Vein endothelial cell (primary cell): ENCODE measurements around the gene SPRED2. TPM values are rescaled to one million over a fixed set of nuclear protein-coding genes. Genes with fewer than 3 reads are reported as not detected.

Source experiments
- total RNA-seq: library from RNA; depleted of rRNA; stranded (reverse); fragments of >200 nt; gene quantifications from 2 replicates; pipeline ENCODE4 v1.2.3, GENCODE V29; 2012

SPRED2 gene, protein sequence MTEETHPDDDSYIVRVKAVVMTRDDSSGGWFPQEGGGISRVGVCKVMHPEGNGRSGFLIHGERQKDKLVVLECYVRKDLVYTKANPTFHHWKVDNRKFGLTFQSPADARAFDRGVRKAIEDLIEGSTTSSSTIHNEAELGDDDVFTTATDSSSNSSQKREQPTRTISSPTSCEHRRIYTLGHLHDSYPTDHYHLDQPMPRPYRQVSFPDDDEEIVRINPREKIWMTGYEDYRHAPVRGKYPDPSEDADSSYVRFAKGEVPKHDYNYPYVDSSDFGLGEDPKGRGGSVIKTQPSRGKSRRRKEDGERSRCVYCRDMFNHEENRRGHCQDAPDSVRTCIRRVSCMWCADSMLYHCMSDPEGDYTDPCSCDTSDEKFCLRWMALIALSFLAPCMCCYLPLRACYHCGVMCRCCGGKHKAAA
- total RNA-seq, result 2.9 and 4.6 TPM in 2 replicates

DNA sequence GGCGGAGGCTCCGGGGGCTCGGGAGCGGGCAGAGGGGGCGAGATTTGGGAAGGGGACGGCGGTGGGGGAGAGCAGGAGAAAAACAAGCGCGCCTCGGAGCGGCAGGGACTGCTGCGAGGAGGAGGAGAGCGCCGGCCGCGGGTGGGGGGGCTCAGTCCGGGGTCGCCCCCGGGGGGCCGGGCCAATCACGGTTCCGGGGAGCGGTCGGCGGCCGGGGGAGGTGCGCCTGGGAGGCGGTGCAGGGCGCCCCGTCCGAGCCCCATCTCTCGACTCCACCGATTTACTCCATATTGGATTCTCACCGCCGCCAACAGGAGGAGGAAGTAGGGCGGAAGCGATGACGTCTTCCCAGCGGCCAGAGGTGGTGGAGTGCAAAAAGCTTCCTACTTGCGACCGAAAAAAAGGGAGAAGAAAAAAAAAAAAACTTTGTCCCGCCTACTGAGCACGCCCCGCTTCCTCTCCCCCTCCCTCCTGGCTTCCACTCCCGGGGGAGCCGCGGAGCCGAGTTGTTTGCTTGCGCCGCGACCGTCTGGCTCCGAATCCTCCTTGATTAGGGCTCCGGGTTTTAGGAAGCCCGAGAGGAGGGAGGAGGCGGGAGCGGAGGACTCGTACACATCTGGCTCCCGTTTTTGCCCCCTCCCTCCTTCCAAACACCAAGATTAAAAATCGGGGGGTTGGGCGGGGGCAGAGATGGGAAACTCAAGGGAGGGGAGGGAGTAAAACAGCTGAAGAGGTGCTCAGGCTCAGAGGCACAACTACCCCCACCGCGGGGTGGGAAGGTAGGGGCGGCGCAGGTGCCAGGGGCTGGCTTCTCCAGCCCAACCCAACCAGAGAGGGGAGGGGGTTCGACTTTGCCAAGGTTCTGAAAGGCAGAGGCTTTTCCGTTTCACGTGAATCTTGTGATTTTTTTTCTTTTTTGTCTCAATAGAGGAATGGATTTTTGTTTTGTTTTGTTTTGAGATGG is at the start of gene SPRED2:
SPRED2 (minus strand) TSS at position 373 of the 964 bp plus-strand sequence. CDS start 612 bp downstream, outside the sequence.

Other genes with a start within 250 kb of the SPRED2 start
- gene ACTR2, start 204.8 kb downstream of the SPRED2 start, total RNA-seq, result 109 and 129 TPM in 2 replicates